Lung (tissue), 16 donors: ENCODE results near the gene OR10S1. TPM values are rescaled to one million over a fixed set of nuclear protein-coding genes. Genes with fewer than 3 reads are reported as not detected.
"Not testable (repeated sequence)": the region's sequence is repeated elsewhere in the genome, so short reads cannot be mapped to it uniquely, and the experiment has no call there.

Source experiments
- ATAC-seq: fragments of 200-7000 bp; cut with Tn5 transposase; one replicate; pipeline ENCODE4 v1.9.1; 2020; ENCODE audit warnings: moderate number of reproducible peaks; ENCODE audit not compliant: insufficient read depth, low FRiP score
- DNase-seq, 3 donors: peaks; one replicate each; pipeline ENCODE4 v3.0.0-alpha.2; 2013 to 2017
- H3K27ac ChIP-seq, 2 donors: one replicate each; pipeline ENCODE4 v1.5.1; 2013; ENCODE audit warnings: mild to moderate bottlenecking in 2 of 2, moderate library complexity in 2 of 2, control low read depth in 1 of 2, inconsistent platforms in 1 of 2, low read depth in 1 of 2, low read length in 1 of 2
- H3K27me3 ChIP-seq, 3 donors: one replicate each; pipeline ENCODE4 v1.5.1; 2013; ENCODE audit warnings: low read length in 2 of 3; ENCODE audit not compliant: control insufficient read depth in 3 of 3, insufficient read depth in 3 of 3
- H3K36me3 ChIP-seq, 4 donors: one replicate each; pipeline ENCODE4 v1.5.1; 2013; ENCODE audit warnings: low read length in 4 of 4, mild to moderate bottlenecking in 1 of 4, moderate library complexity in 1 of 4; ENCODE audit not compliant: control insufficient read depth in 4 of 4, insufficient read depth in 4 of 4
- H3K4me1 ChIP-seq, 5 donors: one replicate each; pipeline ENCODE4 v1.5.1; 2013; ENCODE audit warnings: low read length in 5 of 5, mild to moderate bottlenecking in 2 of 5, moderate library complexity in 1 of 5; ENCODE audit not compliant: control insufficient read depth in 5 of 5, insufficient read depth in 5 of 5
- H3K4me3 ChIP-seq: one replicate; pipeline ENCODE4 v1.5.1; 2013; ENCODE audit warnings: mild to moderate bottlenecking, control low read depth, moderate library complexity
- H3K9ac ChIP-seq, 2 donors: one replicate each; pipeline ENCODE4 v1.5.1; 2013; ENCODE audit warnings: low read length in 2 of 2, control low read depth in 1 of 2; ENCODE audit not compliant: insufficient read depth in 1 of 2
- H3K9me3 ChIP-seq, 4 donors: one replicate each; pipeline ENCODE4 v1.5.1; 2013; ENCODE audit warnings: low read length in 3 of 4, mild to moderate bottlenecking in 1 of 4, moderate library complexity in 1 of 4; ENCODE audit not compliant: control insufficient read depth in 4 of 4, insufficient read depth in 3 of 4
- CTCF ChIP-seq: IDR thresholded peaks from 2 replicates; pipeline ENCODE4 v1.5.1; 2012; ENCODE audit warnings: mild to moderate bottlenecking; ENCODE audit errors: control extremely low read depth, extremely low read depth
- WGBS, 2 donors: extraction: QIAGEN DNeasy Blood & Tissue Kit; methylation state at CpG; one replicate each; pipeline ENCODE4 v1.1.7; 2013; 5-methylcytosine and 5-hydroxymethylcytosine counted together
- long read RNA-seq, 5 donors: transcript quantifications; one replicate each; lab custom pipeline, GENCODE V29; 2026
- polyA plus RNA-seq, 2 donors: library from polyadenylated mRNA; stranded (reverse); fragments of 200-250 nt; gene quantifications; one replicate each; pipeline ENCODE4 v1.2.1, GENCODE V29; 2013
- total RNA-seq, 2 donors: library from RNA; depleted of rRNA in 1 of 2; stranded (reverse); fragments of >200 nt in 1 of 2; gene quantifications; one replicate each; pipeline ENCODE4 v1.2.1, GENCODE V29; 2014 to 2021
- donor health status: control.
- donor health status: control.
- donor health status: Bipolar disorder and iron deficiency.
- donor health status: healthy.
- donor health status: DM: yes; HTN: yes; CAD: no.

OR10S1 gene, protein sequence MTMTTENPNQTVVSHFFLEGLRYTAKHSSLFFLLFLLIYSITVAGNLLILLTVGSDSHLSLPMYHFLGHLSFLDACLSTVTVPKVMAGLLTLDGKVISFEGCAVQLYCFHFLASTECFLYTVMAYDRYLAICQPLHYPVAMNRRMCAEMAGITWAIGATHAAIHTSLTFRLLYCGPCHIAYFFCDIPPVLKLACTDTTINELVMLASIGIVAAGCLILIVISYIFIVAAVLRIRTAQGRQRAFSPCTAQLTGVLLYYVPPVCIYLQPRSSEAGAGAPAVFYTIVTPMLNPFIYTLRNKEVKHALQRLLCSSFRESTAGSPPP
- total RNA-seq (not detected), polyA plus RNA-seq (not detected)
- long read RNA-seq, donor 1, result 0 reads
- long read RNA-seq, donor 2, result 0 reads
- long read RNA-seq, donor 3, result 0 reads
- long read RNA-seq, donor 4, result 0 reads
- long read RNA-seq, donor 5, result 0 reads

DNA sequence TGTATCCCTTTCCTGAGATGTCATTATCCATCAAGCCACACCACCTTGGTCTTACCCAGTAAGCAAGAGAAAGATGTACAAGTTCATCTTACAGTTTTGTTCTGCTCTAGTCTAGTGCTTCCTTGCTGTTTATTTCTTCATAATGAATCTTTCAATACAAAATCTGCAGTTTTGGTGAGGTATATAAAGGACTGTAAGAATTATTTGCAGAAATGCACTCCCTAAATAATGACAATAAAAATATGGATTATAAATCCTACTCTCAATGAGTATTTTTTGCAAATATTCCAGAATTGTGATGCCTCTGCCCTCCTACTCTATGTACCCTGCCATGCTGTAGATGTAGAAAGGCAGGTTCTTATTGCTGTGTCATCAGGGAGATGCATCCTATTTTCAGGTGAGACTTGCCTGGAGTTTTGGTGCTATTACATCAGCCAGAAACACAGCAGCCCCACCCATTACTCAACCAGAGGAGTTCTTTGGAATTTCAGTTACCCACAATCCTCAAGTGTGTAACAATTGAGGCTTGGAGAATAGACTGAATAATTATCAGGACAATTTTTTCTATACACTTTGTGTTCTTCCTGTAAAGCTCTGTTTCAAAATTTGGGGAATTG, at the start of gene OR10S1:
Gene OR10S1 (minus strand): TSS at position 51 of the 617 bp plus-strand sequence. CDS start 117 bp downstream, outside the sequence.
- no peak within 1 kb of the TSS for H3K27ac ChIP-seq
- no peaks in the 10 kb centered on the region for H3K27me3 ChIP-seq
- peaks cover 0 to 5% (median 0%) of the 10 kb centered on the region in 4 donors for H3K9me3 ChIP-seq
- no peak for TF ChIP-seq CTCF
- no peak within 1 kb of the TSS for H3K9ac ChIP-seq
- no peaks in the 10 kb centered on the region for H3K4me1 ChIP-seq
- ATAC-seq (no peak), DNase-seq (no peak)
- H3K4me3 ChIP-seq, result no peak within 1 kb of the TSS
- no peaks in the 10 kb centered on the region for H3K36me3 ChIP-seq

DNA sequence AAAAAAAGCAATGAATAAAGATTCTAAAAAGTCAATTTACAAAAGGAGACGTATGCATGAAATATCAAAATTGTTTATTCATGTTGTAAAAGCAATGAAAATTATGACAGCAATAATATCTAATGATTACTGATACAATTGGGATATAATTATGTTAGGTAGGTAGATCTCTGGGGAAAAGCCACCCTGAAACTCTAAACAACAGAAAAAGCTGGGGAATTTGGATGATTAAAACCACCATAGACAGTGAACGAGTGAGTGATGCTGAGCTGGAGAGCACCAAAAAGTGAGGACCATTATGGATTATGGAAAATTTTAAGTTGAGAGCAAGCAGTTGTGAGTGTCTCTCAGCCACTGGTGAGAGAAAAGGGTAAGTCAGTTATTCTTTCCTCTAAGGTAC, 48.9 kb upstream of the OR10S1 start, which contains the start of gene OR10G8:
Gene OR10G8 (plus strand): TSS at position 301 of the 400 bp plus-strand sequence. CDS start 2,825 bp downstream, outside the sequence.
- 71 to 82% methylated on average over 2 of the region's 2 CpGs for WGBS, 2 donors
- no peak within 1 kb of the TSS for H3K9ac ChIP-seq
- ATAC-seq (no peak), DNase-seq (no peak)
- H3K36me3 ChIP-seq, result no peaks in the 10 kb centered on the region
- no peak within 1 kb of the TSS for H3K4me3 ChIP-seq
- no peaks in the 10 kb centered on the region for H3K4me1 ChIP-seq
- no peak within 1 kb of the TSS for H3K27ac ChIP-seq
- no peaks in the 10 kb centered on the region for H3K27me3 ChIP-seq
- TF ChIP-seq CTCF, result no peak
- no peaks in the 10 kb centered on the region for H3K9me3 ChIP-seq

GRCh38 chr11:124015837-124016236, 38.3 kb upstream of the OR10S1 start:
- WGBS, 2 donors, result 93% methylated on average over 7 of the region's 9 CpGs
- DNase-seq, H3K27me3 ChIP-seq, H3K4me3 ChIP-seq, H3K9me3 ChIP-seq, ATAC-seq, H3K27ac ChIP-seq, H3K36me3 ChIP-seq, H3K4me1 ChIP-seq, H3K9ac ChIP-seq: not testable (repeated sequence)

- Histone ChIP-seq H3K4me3 (no peak within 1 kb of the TSS), H3K27ac (no peak within 1 kb of the TSS), H3K9ac (no peak within 1 kb of the TSS), H3K36me3 (no peaks in the 10 kb centered on the region), H3K9me3 (peaks cover 0 to 2% (median 0%) of the 10 kb centered on the region in 4 donors), H3K27me3 (no peaks in the 10 kb centered on the region), H3K4me1 (no peaks in the 10 kb centered on the region)
- ATAC-seq (no peak), DNase-seq (no peak)
- TF ChIP-seq CTCF, result no peak
- WGBS, 2 donors, result 81 to 82% methylated on average over 2 of the region's 2 CpGs
These were observed 35.1 kb upstream of the OR10S1 start, which contains the start of gene OR10G4 for GRCh38 chr11:124012697-124013096. Gene OR10G4, plus strand, starts transcription at chr11:124012997. Its CDS starts 2,578 bp downstream, at chr11:124015575.
